Thyroid gland (tissue), 4 donors: Measurements from ENCODE around the gene HDAC11.

ENCODE experiments used
- CTCF ChIP-seq, 6 experiments: fragments of 200-600 bp in 3 of 6; fragments of 450-650 bp in 3 of 6; sonication (generic) in 3 of 6; IDR thresholded peaks; one replicate each; pipeline ENCODE4 v1.5.1; 2016 to 2019; ENCODE audit warnings: antibody characterized with exemption in 6 of 6, mild to moderate bottlenecking in 2 of 6, inconsistent platforms in 1 of 6, moderate library complexity in 1 of 6
- POLR2A ChIP-seq, 2 donors: fragments of 450-650 bp; IDR thresholded peaks; one replicate each; pipeline ENCODE4 v1.6.1; 2017; ENCODE audit warnings: antibody characterized with exemption in 2 of 2, mild to moderate bottlenecking in 2 of 2, moderate library complexity in 1 of 2

- TF ChIP-seq CTCF (IDR thresholded peaks at IDR 0.05) (no peak), POLR2A (IDR thresholded peaks at IDR 0.05) (no peak)
Observed at GRCh38 chr3:13496879-13497278, 16.8 kb downstream of the HDAC11 start.
